HG02763 (cell line): ENCODE results near the gene UTP14A.
"Not testable (repeated sequence)": the region's sequence is repeated elsewhere in the genome, so short reads cannot be mapped to it uniquely, and the experiment has no call there.

Experiments
- ATAC-seq: cut with Tn5 transposase; IDR thresholded peaks from one replicate; pipeline ENCODE4 v1.9.1; 2021; ENCODE audit warnings: mild to moderate bottlenecking, moderate library complexity; ENCODE audit not compliant: unreplicated experiment

The UTP14A gene

GRCh38 chrX:129905787-129906580, at the start of gene UTP14A:
Gene UTP14A (plus strand): TSS chrX:129906164. CDS start chrX:129906211, 47 bp downstream.
- ATAC-seq: peak; percentile 93

- not testable (repeated sequence) for ATAC-seq
These were observed 46.8 kb upstream of the UTP14A start for GRCh38 chrX:129859134-129859533.

- ATAC-seq: not testable (repeated sequence)
These were observed 39.6 kb upstream of the UTP14A start for GRCh38 chrX:129866321-129866720.

GRCh38 chrX:129872524-129872923, 33.4 kb upstream of the UTP14A start:
- ATAC-seq: no peak

- ATAC-seq: no peak
These were observed 30.3 kb upstream of the UTP14A start for GRCh38 chrX:129875669-129876068.

- ATAC-seq: no peak
These were observed 29.1 kb upstream of the UTP14A start for GRCh38 chrX:129876771-129877305.

GRCh38 chrX:129877401-129877800, 28.6 kb upstream of the UTP14A start:
- no peak for ATAC-seq

GRCh38 chrX:129900054-129900453, 5.9 kb upstream of the UTP14A start:
- no peak for ATAC-seq

- no peak for ATAC-seq
These were observed 2.7 kb downstream of the UTP14A start for GRCh38 chrX:129908636-129909035.

- ATAC-seq: no peak
These were observed 19.5 kb downstream of the UTP14A start for GRCh38 chrX:129925305-129926092.

GRCh38 chrX:129930941-129931410, 25.0 kb downstream of the UTP14A start:
- no peak for ATAC-seq

GRCh38 chrX:129931411-129932015, 25.5 kb downstream of the UTP14A start:
- peak; percentile 53 for ATAC-seq

- ATAC-seq: peak; percentile 49
These were observed 26.3 kb downstream of the UTP14A start for GRCh38 chrX:129932016-129932820.

- ATAC-seq: peak; percentile 6
These were observed 26.9 kb downstream of the UTP14A start for GRCh38 chrX:129932821-129933321.

GRCh38 chrX:129933700-129934099, 27.7 kb downstream of the UTP14A start:
- ATAC-seq: no peak

- no peak for ATAC-seq
These were observed 28.5 kb downstream of the UTP14A start for GRCh38 chrX:129934461-129934860.

- no peak for ATAC-seq
These were observed 29.0 kb downstream of the UTP14A start for GRCh38 chrX:129934952-129935351.

- ATAC-seq: no peak
These were observed 32.1 kb downstream of the UTP14A start for GRCh38 chrX:129938081-129938480.

- no peak for ATAC-seq
These were observed 34.0 kb downstream of the UTP14A start for GRCh38 chrX:129939986-129940385.

GRCh38 chrX:129940721-129941120, 34.8 kb downstream of the UTP14A start:
- ATAC-seq: no peak
